Naive thymus-derived CD8-positive, alpha-beta T cell (primary cell): ENCODE measurements around the gene NEK5. TPM values are rescaled to one million over a fixed set of nuclear protein-coding genes. Genes with fewer than 3 reads are reported as not detected.
"Not testable (repeated sequence)": the region's sequence is repeated elsewhere in the genome, so short reads cannot be mapped to it uniquely, and the experiment has no call there.

Source experiments
- ATAC-seq, 2 donors: fragments of 150-1000 bp; cut with Tn5 transposase in 1 of 2; sonication (Bioruptor Pico), chemical (Tn5 transposase) in 1 of 2; 1 replicate in 1 of 2; 2 replicates in 1 of 2; pipeline ENCODE4 v1.10.0; 2021; ENCODE audit warnings: mild to moderate bottlenecking in 2 of 2, moderate library complexity in 2 of 2
- POLR2A ChIA-PET: fragments of 350-600 bp; sonication (Branson Sonifier 250); formaldehyde crosslinking; loops from one replicate; lab custom pipeline; 2021; ENCODE audit warnings: antibody characterized with exemption; lab: Charles Lee
- DNase-seq, 10 donors: peaks; one replicate each; pipeline versions ENCODE4 v3.0.0 to v3.0.0-alpha.2; 2020 to 2022
- H3K27ac Mint-ChIP-seq, 10 donors: one replicate each; pipeline ENCODE4 v1.8.0; 2020 to 2022; ENCODE audit warnings: mild to moderate bottlenecking in 10 of 10, mixed read lengths in 10 of 10, moderate library complexity in 4 of 10, inconsistent platforms in 1 of 10
- H3K27me3 Mint-ChIP-seq, 5 donors: one replicate each; pipeline ENCODE4 v1.8.0; 2021 to 2022; ENCODE audit warnings: mixed read lengths in 5 of 5
- H3K36me3 Mint-ChIP-seq, 3 donors: one replicate each; pipeline ENCODE4 v1.8.0; 2020 to 2022; ENCODE audit warnings: mixed read lengths in 3 of 3, mild to moderate bottlenecking in 2 of 3, inconsistent platforms in 1 of 3
- H3K4me1 Mint-ChIP-seq, 4 donors: one replicate each; pipeline ENCODE4 v1.8.0; 2021 to 2022; ENCODE audit warnings: mixed read lengths in 4 of 4
- H3K4me3 Mint-ChIP-seq, 10 donors: one replicate each; pipeline ENCODE4 v1.8.0; 2020 to 2022; ENCODE audit warnings: mild to moderate bottlenecking in 10 of 10, mixed read lengths in 10 of 10, moderate library complexity in 6 of 10, inconsistent platforms in 1 of 10
- H3K9me3 Mint-ChIP-seq, 9 donors: one replicate each; pipeline ENCODE4 v1.8.0; 2020 to 2022; ENCODE audit warnings: mixed read lengths in 9 of 9, mild to moderate bottlenecking in 3 of 9, inconsistent platforms in 1 of 9, moderate library complexity in 1 of 9
- polyA plus RNA-seq, 3 donors: library from polyadenylated mRNA; unstranded; fragments of 300-500 nt; fragmentation: Illumina TruSeq; gene quantifications; one replicate each; pipeline ENCODE4 v1.2.3, GENCODE V29; 2021
- total RNA-seq, 8 experiments: library from RNA in 2 of 8; stranded (reverse) in 2 of 8; gene quantifications; one replicate each; pipeline ENCODE4 v1.2.3 and lab custom pipeline; 2021 to 2026

NEK5 gene
- total and polyA plus RNA-seq, 5 experiments from 2014 or later: not detected

GRCh38 chr13:52053460-52053859 lies 75.4 kb downstream of the NEK5 start:
- Mint-ChIP-seq H3K27me3 (peaks cover 0 to 5% (median 2%) of the 10 kb centered on the region in 5 donors), H3K9me3 (peaks cover 1 to 52% (median 26%) of the 10 kb centered on the region in 9 donors), H3K36me3 (peaks cover 3 to 27% (median 9%) of the 10 kb centered on the region in 3 donors), H3K27ac (no peak overlapping the region), H3K4me1 (no peaks in the 10 kb centered on the region), H3K4me3 (no peak overlapping the region)
- DNase-seq (no peak), ATAC-seq (no peak)
- POLR2A ChIA-PET: no interaction called here

GRCh38 chr13:52051400-52051799 lies 77.5 kb downstream of the NEK5 start:
- no peak for ATAC-seq
- peaks cover 3 to 29% (median 9%) of the 10 kb centered on the region in 3 donors for H3K36me3 Mint-ChIP-seq
- no peak overlapping the region for H3K4me3 Mint-ChIP-seq
- POLR2A ChIA-PET: no interaction called here
- DNase-seq: no peak
- peaks cover 0 to 5% (median 2%) of the 10 kb centered on the region in 5 donors for H3K27me3 Mint-ChIP-seq
- no peak overlapping the region for H3K27ac Mint-ChIP-seq
- H3K9me3 Mint-ChIP-seq: peaks cover 1 to 57% (median 30%) of the 10 kb centered on the region in 9 donors
- no peaks in the 10 kb centered on the region for H3K4me1 Mint-ChIP-seq

GRCh38 chr13:52048516-52048915 lies 80.4 kb downstream of the NEK5 start:
- H3K9me3 Mint-ChIP-seq: peaks cover 4 to 46% (median 23%) of the 10 kb centered on the region in 9 donors
- H3K4me3 Mint-ChIP-seq: no peak overlapping the region
- H3K27me3 Mint-ChIP-seq: peaks cover 0 to 5% (median 2%) of the 10 kb centered on the region in 5 donors
- ATAC-seq: no peak
- H3K27ac Mint-ChIP-seq: no peak overlapping the region
- POLR2A ChIA-PET: no interaction called here
- H3K36me3 Mint-ChIP-seq: peaks cover 7 to 37% (median 19%) of the 10 kb centered on the region in 3 donors
- DNase-seq: no peak
- no peaks in the 10 kb centered on the region for H3K4me1 Mint-ChIP-seq

- Mint-ChIP-seq H3K9me3 (peaks cover 4 to 43% (median 23%) of the 10 kb centered on the region in 9 donors), H3K36me3 (peaks cover 7 to 37% (median 19%) of the 10 kb centered on the region in 3 donors), H3K27ac (no peak overlapping the region), H3K4me1 (no peaks in the 10 kb centered on the region), H3K4me3 (no peak overlapping the region), H3K27me3 (peaks cover 0 to 5% (median 2%) of the 10 kb centered on the region in 5 donors)
- POLR2A ChIA-PET: no interaction called here
- DNase-seq: no peak
- no peak for ATAC-seq
These were observed 81.4 kb downstream of the NEK5 start for GRCh38 chr13:52047463-52047862.

- Mint-ChIP-seq H3K4me3 (no peak overlapping the region), H3K4me1 (peaks cover 0 to 2% (median 0%) of the 10 kb centered on the region in 4 donors), H3K9me3 (peaks cover 0 to 35% (median 6%) of the 10 kb centered on the region in 9 donors), H3K27ac (no peak overlapping the region), H3K36me3 (peaks cover 12 to 25% (median 21%) of the 10 kb centered on the region in 3 donors), H3K27me3 (no peaks in the 10 kb centered on the region)
- POLR2A ChIA-PET: no interaction called here
- ATAC-seq: no peak
- DNase-seq: no peak
These were observed 85.2 kb downstream of the NEK5 start for GRCh38 chr13:52043675-52044074.

- peaks cover 0 to 18% (median 3%) of the 10 kb centered on the region in 9 donors for H3K9me3 Mint-ChIP-seq
- no peak overlapping the region for H3K27ac Mint-ChIP-seq
- H3K27me3 Mint-ChIP-seq: no peaks in the 10 kb centered on the region
- H3K4me3 Mint-ChIP-seq: no peak overlapping the region
- DNase-seq (no peak), ATAC-seq (no peak)
- peaks cover 0 to 12% (median 6%) of the 10 kb centered on the region in 4 donors for H3K4me1 Mint-ChIP-seq
- POLR2A ChIA-PET: no interaction called here
- H3K36me3 Mint-ChIP-seq: peaks cover 8 to 28% (median 10%) of the 10 kb centered on the region in 3 donors
These were observed 92.8 kb downstream of the NEK5 start for GRCh38 chr13:52036037-52036436.

- no peaks in the 10 kb centered on the region for H3K27me3 Mint-ChIP-seq
- no peak for ATAC-seq
- no peak overlapping the region for H3K27ac Mint-ChIP-seq
- peaks cover 4 to 31% (median 5%) of the 10 kb centered on the region in 3 donors for H3K36me3 Mint-ChIP-seq
- POLR2A ChIA-PET: no interaction called here
- DNase-seq: no peak
- peaks cover 0 to 20% (median 9%) of the 10 kb centered on the region in 4 donors for H3K4me1 Mint-ChIP-seq
- H3K9me3 Mint-ChIP-seq: peaks cover 0 to 25% (median 4%) of the 10 kb centered on the region in 9 donors
- H3K4me3 Mint-ChIP-seq: no peak overlapping the region
These were observed 94.2 kb downstream of the NEK5 start for GRCh38 chr13:52034616-52035226.

- Mint-ChIP-seq H3K36me3 (peaks cover 14 to 39% (median 17%) of the 10 kb centered on the region in 3 donors), H3K4me3 (no peak overlapping the region), H3K27me3 (no peaks in the 10 kb centered on the region), H3K27ac (no peak overlapping the region), H3K9me3 (peaks cover 0 to 30% (median 9%) of the 10 kb centered on the region in 9 donors), H3K4me1 (peaks cover 2 to 20% (median 12%) of the 10 kb centered on the region in 4 donors)
- ATAC-seq (no peak), DNase-seq (no peak)
- POLR2A ChIA-PET: no interaction called here
These were observed 95.8 kb downstream of the NEK5 start for GRCh38 chr13:52033039-52033438.

GRCh38 chr13:52030401-52030800 lies 98.5 kb downstream of the NEK5 start:
- not testable (repeated sequence) for H3K4me3 Mint-ChIP-seq

GRCh38 chr13:52029569-52029968 lies 99.3 kb downstream of the NEK5 start:
- H3K27ac Mint-ChIP-seq: peak overlapping the region in 1 of 10 donors; percentile 73
- POLR2A ChIA-PET: no interaction called here
- H3K9me3 Mint-ChIP-seq: peaks cover 8 to 42% (median 22%) of the 10 kb centered on the region in 9 donors
- peaks cover 23 to 46% (median 29%) of the 10 kb centered on the region in 4 donors for H3K4me1 Mint-ChIP-seq
- H3K36me3 Mint-ChIP-seq: peaks cover 44 to 60% (median 46%) of the 10 kb centered on the region in 3 donors
- DNase-seq (no peak), ATAC-seq (no peak)
- H3K27me3 Mint-ChIP-seq: no peaks in the 10 kb centered on the region
- H3K4me3 Mint-ChIP-seq: peak overlapping the region in 1 of 10 donors; percentile 45

More at GRCh38 chr13:52030401-52030800, 98.5 kb downstream of the NEK5 start:
- Mint-ChIP-seq H3K36me3 (peaks cover 37 to 55% (median 38%) of the 10 kb centered on the region in 3 donors), H3K27ac (peak overlapping the region in 2 of 10 donors; percentile 68 to 73), H3K4me1 (peaks cover 20 to 41% (median 26%) of the 10 kb centered on the region in 4 donors), H3K9me3 (peaks cover 8 to 42% (median 20%) of the 10 kb centered on the region in 9 donors)
- POLR2A ChIA-PET, DNase-seq, ATAC-seq, H3K27me3 Mint-ChIP-seq: not testable (repeated sequence)

- ATAC-seq: no peak
- Mint-ChIP-seq H3K9me3 (peaks cover 6 to 39% (median 22%) of the 10 kb centered on the region in 9 donors), H3K36me3 (peaks cover 50 to 69% (median 61%) of the 10 kb centered on the region in 3 donors), H3K27ac (no peak overlapping the region), H3K27me3 (no peaks in the 10 kb centered on the region), H3K4me1 (peaks cover 23 to 48% (median 29%) of the 10 kb centered on the region in 4 donors), H3K4me3 (no peak overlapping the region)
- POLR2A ChIA-PET: no interaction called here
- no peak for DNase-seq
These were observed 101.0 kb downstream of the NEK5 start for GRCh38 chr13:52027832-52028231.

GRCh38 chr13:52026246-52026626 lies 102.6 kb downstream of the NEK5 start:
- peaks cover 6 to 39% (median 22%) of the 10 kb centered on the region in 9 donors for H3K9me3 Mint-ChIP-seq
- H3K4me1 Mint-ChIP-seq: peaks cover 23 to 43% (median 30%) of the 10 kb centered on the region in 4 donors
- H3K27me3 Mint-ChIP-seq: no peaks in the 10 kb centered on the region
- peaks cover 50 to 81% (median 73%) of the 10 kb centered on the region in 3 donors for H3K36me3 Mint-ChIP-seq
- peak overlapping the region in 2 of 10 donors; percentile 8 to 56 for H3K4me3 Mint-ChIP-seq
- POLR2A ChIA-PET: no interaction called here
- no peak for ATAC-seq
- H3K27ac Mint-ChIP-seq: peak overlapping the region in 1 of 10 donors; percentile 35
- DNase-seq: no peak
